Measurements from ENCODE around the gene ABCC10. TPM values are rescaled to one million over a fixed set of nuclear protein-coding genes. Genes with fewer than 3 reads are reported as not detected.

Gene ABCC10
- total RNA-seq, 4 donors from 2014 or later, result 0.59 to 35.5 (median 10.7) TPM

- Histone ChIP-seq H3K9me3 (no peaks in the 10 kb centered on the region), H3K27ac (peak overlapping the region; percentile 57 to 61), H3K4me1 (no peaks in the 10 kb centered on the region), H3K36me3 (no peaks in the 10 kb centered on the region), H3K4me3 (no peak overlapping the region), H3K27me3 (no peaks in the 10 kb centered on the region)
- TF ChIP-seq CTCF (IDR thresholded peaks at IDR 0.05) (no peak), POLR2A (IDR thresholded peaks at IDR 0.05) (no peak)
- intact Hi-C loops (cut with DNase I; ENCODE audit: low total_unique reads), result no loop called here
- DNase-seq, result peak in 1 of 2 donors; percentile 48
Observed at GRCh38 chr6:43436577-43437282, 9.4 kb downstream of the ABCC10 start.

- no peaks in the 10 kb centered on the region for H3K27me3 ChIP-seq
- no peak overlapping the region for H3K4me3 ChIP-seq
- no peaks in the 10 kb centered on the region for H3K4me1 ChIP-seq
- no peaks in the 10 kb centered on the region for H3K9me3 ChIP-seq
- TF ChIP-seq POLR2A (IDR thresholded peaks at IDR 0.05) (no peak), CTCF (IDR thresholded peaks at IDR 0.05) (no peak)
- peak overlapping the region in 1 of 2 donors; percentile 61 for H3K27ac ChIP-seq
- intact Hi-C loops (cut with DNase I; ENCODE audit: low total_unique reads), result no loop called here
- H3K36me3 ChIP-seq, result no peaks in the 10 kb centered on the region
- DNase-seq, result no peak
Observed at GRCh38 chr6:43437700-43438099, 10.4 kb downstream of the ABCC10 start.

GRCh38 chr6:43442935-43443334 lies 15.6 kb downstream of the ABCC10 start:
- TF ChIP-seq CTCF (IDR thresholded peaks at IDR 0.05), result no peak
- no peak for TF ChIP-seq POLR2A (IDR thresholded peaks at IDR 0.05)
- H3K27ac ChIP-seq, result no peak overlapping the region
- no peak overlapping the region for H3K4me3 ChIP-seq
- H3K4me1 ChIP-seq, result no peaks in the 10 kb centered on the region
- no peaks in the 10 kb centered on the region for H3K27me3 ChIP-seq
- no peak for DNase-seq
- H3K9me3 ChIP-seq, result no peaks in the 10 kb centered on the region
- intact Hi-C loops (cut with DNase I; ENCODE audit: low total_unique reads), result no loop called here
- no peaks in the 10 kb centered on the region for H3K36me3 ChIP-seq

GRCh38 chr6:43444036-43444435 lies 16.7 kb downstream of the ABCC10 start:
- intact Hi-C loops (cut with DNase I; ENCODE audit: low total_unique reads), result no loop called here
- H3K27ac ChIP-seq, result no peak overlapping the region
- no peaks in the 10 kb centered on the region for H3K36me3 ChIP-seq
- no peaks in the 10 kb centered on the region for H3K9me3 ChIP-seq
- H3K4me3 ChIP-seq, result no peak overlapping the region
- no peaks in the 10 kb centered on the region for H3K4me1 ChIP-seq
- no peak for DNase-seq
- H3K27me3 ChIP-seq, result no peaks in the 10 kb centered on the region
- no peak for TF ChIP-seq POLR2A (IDR thresholded peaks at IDR 0.05)
- TF ChIP-seq CTCF (IDR thresholded peaks at IDR 0.05), result no peak

- Histone ChIP-seq H3K36me3 (no peaks in the 10 kb centered on the region), H3K4me3 (no peak overlapping the region), H3K27ac (no peak overlapping the region), H3K4me1 (no peaks in the 10 kb centered on the region), H3K27me3 (no peaks in the 10 kb centered on the region), H3K9me3 (no peaks in the 10 kb centered on the region)
- no peak for TF ChIP-seq POLR2A (IDR thresholded peaks at IDR 0.05)
- no peak for TF ChIP-seq CTCF (IDR thresholded peaks at IDR 0.05)
- no peak for DNase-seq
- intact Hi-C loops (cut with DNase I; ENCODE audit: low total_unique reads), result no loop called here
Observed at GRCh38 chr6:43444582-43444981, 17.2 kb downstream of the ABCC10 start.
